Left lung (tissue), 10 donors: ENCODE data around the gene USF2. TPM values are rescaled to one million over a fixed set of nuclear protein-coding genes. Genes with fewer than 3 reads are reported as not detected.

ENCODE experiments used
- ATAC-seq: fragments of 200-7000 bp; cut with Tn5 transposase; one replicate; pipeline ENCODE4 v1.9.1; 2020; ENCODE audit warnings: moderate library complexity
- DNase-seq, 4 donors: peaks; one replicate each; pipeline ENCODE4 v3.0.0-alpha.2; 2013 to 2020
- H3K27ac ChIP-seq, 2 donors: fragments of 200-600 bp; sonication (generic) in 1 of 2; one replicate each; pipeline versions ENCODE4 v1.5.0 to v1.8.0; 2020 to 2021
- H3K27me3 ChIP-seq, 2 donors: fragments of 200-600 bp; sonication (generic) in 1 of 2; one replicate each; pipeline versions ENCODE4 v1.5.0 to v1.8.0; 2020 to 2021
- H3K36me3 ChIP-seq, 2 donors: fragments of 200-600 bp; sonication (generic) in 1 of 2; one replicate each; pipeline versions ENCODE4 v1.5.0 to v1.8.0; 2020 to 2021
- H3K4me1 ChIP-seq, 2 donors: fragments of 200-600 bp; one replicate each; pipeline ENCODE4 v1.8.0; 2021
- H3K4me3 ChIP-seq, 2 donors: fragments of 200-600 bp; sonication (generic) in 1 of 2; one replicate each; pipeline versions ENCODE4 v1.5.0 to v1.8.0; 2020 to 2021; ENCODE audit warnings: mild to moderate bottlenecking in 1 of 2
- H3K9me3 ChIP-seq, 2 donors: fragments of 200-600 bp; sonication (generic) in 1 of 2; one replicate each; pipeline versions ENCODE4 v1.5.0 to v1.8.0; 2020 to 2021
- CTCF ChIP-seq, 2 donors: fragments of 200-600 bp; sonication (generic) in 1 of 2; IDR thresholded peaks; one replicate each; pipeline versions ENCODE4 v1.5.0 to v1.8.0; 2021; ENCODE audit warnings: antibody characterized with exemption in 2 of 2
- intact Hi-C, 2 donors: fragments of 100-400 bp; cut with DNase I; formaldehyde crosslinking; loops; one replicate each; pipeline versions ENCODE4 v1.11.2 to v1.14.2; 2022
- polyA plus RNA-seq, 6 donors: library from polyadenylated mRNA; unstranded; fragments of 120-200 nt; gene quantifications; one replicate each; pipeline ENCODE4 v1.2.1, GENCODE V29; 2013; ENCODE audit not compliant: insufficient read length in 6 of 6
- total RNA-seq, 2 donors: library from RNA; stranded (reverse); fragmentation: NEBNext Ultra II Directional; extraction: Animal tissue kit (Norgen Biotek cat#: 25700); gene quantifications; one replicate each; pipeline ENCODE4 v1.2.1, GENCODE V29; 2021
- donor health status: DM: no; HTN: yes; CAD: no.
- donor health status: DM: no; HTN: no; CAD: no.

USF2 gene
- total and polyA plus RNA-seq, 8 donors: 123 to 187 (median 162) TPM

- Histone ChIP-seq H3K27me3 (no peaks in the 10 kb centered on the region), H3K4me3 (no peak overlapping the region), H3K27ac (no peak overlapping the region), H3K36me3 (no peaks in the 10 kb centered on the region), H3K4me1 (peaks cover 0 to 2% of the 10 kb centered on the region in 2 donors), H3K9me3 (no peaks in the 10 kb centered on the region)
- no peak for TF ChIP-seq CTCF (IDR thresholded peaks at IDR 0.05)
- DNase-seq (no peak), ATAC-seq (no peak)
- intact Hi-C loops: no loop called here
These were observed 46.3 kb upstream of the USF2 start for GRCh38 chr19:35222373-35223015.

GRCh38 chr19:35223084-35223790 is 45.5 kb upstream of the USF2 start:
- ATAC-seq (no peak), DNase-seq (no peak)
- Histone ChIP-seq H3K27ac (no peak overlapping the region), H3K4me3 (no peak overlapping the region), H3K4me1 (peaks cover 0 to 2% of the 10 kb centered on the region in 2 donors), H3K36me3 (no peaks in the 10 kb centered on the region), H3K9me3 (no peaks in the 10 kb centered on the region), H3K27me3 (no peaks in the 10 kb centered on the region)
- intact Hi-C loops: no loop called here
- no peak for TF ChIP-seq CTCF (IDR thresholded peaks at IDR 0.05)

GRCh38 chr19:35223862-35224505 is 44.8 kb upstream of the USF2 start:
- Histone ChIP-seq H3K4me1 (peaks cover 0 to 2% of the 10 kb centered on the region in 2 donors), H3K36me3 (no peaks in the 10 kb centered on the region), H3K9me3 (no peaks in the 10 kb centered on the region), H3K27me3 (no peaks in the 10 kb centered on the region), H3K4me3 (no peak overlapping the region), H3K27ac (no peak overlapping the region)
- peak; percentile 19 for ATAC-seq
- intact Hi-C loops: no loop called here
- DNase-seq: no peak
- TF ChIP-seq CTCF (IDR thresholded peaks at IDR 0.05): no peak

GRCh38 chr19:35224681-35225571 is 43.8 kb upstream of the USF2 start:
- Histone ChIP-seq H3K9me3 (no peaks in the 10 kb centered on the region), H3K27ac (no peak overlapping the region), H3K4me3 (no peak overlapping the region), H3K36me3 (no peaks in the 10 kb centered on the region), H3K4me1 (peaks cover 0 to 2% of the 10 kb centered on the region in 2 donors), H3K27me3 (no peaks in the 10 kb centered on the region)
- ATAC-seq: peak; percentile 93
- TF ChIP-seq CTCF (IDR thresholded peaks at IDR 0.05): no peak
- intact Hi-C loops: no loop called here
- peak in 2 of 4 donors; percentile 32 to 73 for DNase-seq
